ENCODE measurements around the gene NINJ2. TPM values are rescaled to one million over a fixed set of nuclear protein-coding genes. Genes with fewer than 3 reads are reported as not detected.

NINJ2 gene
- total RNA-seq, 1 donor from 2014 or later: 0.26 TPM

GRCh38 chr12:560691-561390 lies 102.4 kb downstream of the NINJ2 start:
- no peak for FAIRE-seq

GRCh38 chr12:559906-560455 lies 103.3 kb downstream of the NINJ2 start:
- TF ChIP-seq, protein P1, sequence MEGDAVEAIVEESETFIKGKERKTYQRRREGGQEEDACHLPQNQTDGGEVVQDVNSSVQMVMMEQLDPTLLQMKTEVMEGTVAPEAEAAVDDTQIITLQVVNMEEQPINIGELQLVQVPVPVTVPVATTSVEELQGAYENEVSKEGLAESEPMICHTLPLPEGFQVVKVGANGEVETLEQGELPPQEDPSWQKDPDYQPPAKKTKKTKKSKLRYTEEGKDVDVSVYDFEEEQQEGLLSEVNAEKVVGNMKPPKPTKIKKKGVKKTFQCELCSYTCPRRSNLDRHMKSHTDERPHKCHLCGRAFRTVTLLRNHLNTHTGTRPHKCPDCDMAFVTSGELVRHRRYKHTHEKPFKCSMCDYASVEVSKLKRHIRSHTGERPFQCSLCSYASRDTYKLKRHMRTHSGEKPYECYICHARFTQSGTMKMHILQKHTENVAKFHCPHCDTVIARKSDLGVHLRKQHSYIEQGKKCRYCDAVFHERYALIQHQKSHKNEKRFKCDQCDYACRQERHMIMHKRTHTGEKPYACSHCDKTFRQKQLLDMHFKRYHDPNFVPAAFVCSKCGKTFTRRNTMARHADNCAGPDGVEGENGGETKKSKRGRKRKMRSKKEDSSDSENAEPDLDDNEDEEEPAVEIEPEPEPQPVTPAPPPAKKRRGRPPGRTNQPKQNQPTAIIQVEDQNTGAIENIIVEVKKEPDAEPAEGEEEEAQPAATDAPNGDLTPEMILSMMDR (IDR thresholded peaks at IDR 0.05; ENCODE audit: insufficient read depth, low read length, severe bottlenecking): no peak
- Histone ChIP-seq H3K27me3 (ENCODE audit: control insufficient read depth, insufficient read depth, low read length) (peaks cover 3% of the 10 kb centered on the region), H3K36me3 (ENCODE audit: control insufficient read depth, insufficient read depth, low read length) (no peaks in the 10 kb centered on the region), H3K4me3 (ENCODE audit: low read depth, low read length) (no peak overlapping the region)
- no peak for DNase-seq (ENCODE audit: low read depth)
- FAIRE-seq: no peak

More at GRCh38 chr12:560691-561390, 102.4 kb downstream of the NINJ2 start:
- DNase-seq (ENCODE audit: low read depth): no peak
- TF ChIP-seq, protein P1 (IDR thresholded peaks at IDR 0.05; ENCODE audit: insufficient read depth, low read length, severe bottlenecking): no peak
- Histone ChIP-seq H3K36me3 (ENCODE audit: control insufficient read depth, insufficient read depth, low read length) (no peaks in the 10 kb centered on the region), H3K27me3 (ENCODE audit: control insufficient read depth, insufficient read depth, low read length) (peaks cover 3% of the 10 kb centered on the region), H3K4me3 (ENCODE audit: low read depth, low read length) (no peak overlapping the region)

DNA sequence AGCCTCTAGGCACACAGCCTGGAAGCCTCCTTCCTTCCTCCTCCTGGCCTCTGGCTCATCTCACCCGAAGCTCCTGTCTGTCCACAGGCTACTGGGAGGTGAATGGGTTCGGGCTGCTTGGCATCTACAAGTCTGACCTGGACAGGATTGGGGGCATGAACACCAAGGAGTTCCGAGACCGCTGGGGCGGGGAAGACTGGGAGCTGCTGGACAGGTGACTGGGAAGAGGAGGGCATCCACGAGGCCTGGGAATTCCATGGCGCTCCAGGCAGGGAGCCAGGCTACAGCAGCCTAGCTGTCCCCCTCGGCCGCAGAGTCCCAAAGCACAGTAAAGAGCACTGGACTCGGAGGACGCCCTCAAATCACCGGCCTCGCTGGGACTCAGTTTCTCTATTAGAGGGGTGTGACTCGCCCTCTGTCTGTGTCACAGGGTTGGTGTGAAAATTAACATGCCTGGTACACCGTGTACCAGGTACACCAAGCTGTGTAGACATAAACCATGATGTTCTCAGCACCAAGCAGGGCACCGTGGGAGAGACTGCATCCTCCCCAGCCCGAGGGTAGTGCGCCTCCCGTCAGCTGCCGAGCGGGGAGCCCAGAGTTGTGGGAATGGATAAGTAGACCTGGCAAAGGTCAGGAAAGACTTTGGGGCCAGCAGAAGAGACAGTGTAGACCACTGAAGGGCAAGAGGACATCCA lies 103.9 kb downstream of the NINJ2 start:
- H3K36me3 ChIP-seq (ENCODE audit: control insufficient read depth, insufficient read depth, low read length): no peaks in the 10 kb centered on the region
- DNase-seq (ENCODE audit: low read depth) (no peak), FAIRE-seq (no peak)
- H3K4me3 ChIP-seq (ENCODE audit: low read depth, low read length): no peak overlapping the region
- TF ChIP-seq, protein P1 (IDR thresholded peaks at IDR 0.05; ENCODE audit: insufficient read depth, low read length, severe bottlenecking): no peak
- peaks cover 3% of the 10 kb centered on the region for H3K27me3 ChIP-seq (ENCODE audit: control insufficient read depth, insufficient read depth, low read length)

DNA sequence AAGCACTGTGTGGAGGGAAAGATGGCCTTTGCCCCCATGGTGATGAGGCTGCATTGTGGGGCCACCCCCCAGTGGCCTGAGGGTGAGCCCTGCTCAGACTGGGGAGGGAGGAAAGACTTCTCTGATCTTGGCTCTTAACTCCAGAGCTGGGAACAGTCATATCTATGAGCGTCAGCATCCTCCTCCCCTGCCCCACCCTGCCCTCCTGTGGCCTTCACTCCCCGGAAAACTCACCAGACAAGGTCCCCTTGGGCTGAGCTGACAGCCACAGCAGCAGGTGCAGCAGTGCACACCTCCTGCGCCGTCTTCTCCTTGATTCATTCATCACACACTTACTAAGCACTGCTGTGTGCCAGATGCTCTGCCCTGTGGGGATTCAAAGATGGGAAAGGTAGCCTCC lies 104.7 kb downstream of the NINJ2 start:
- peaks cover 3% of the 10 kb centered on the region for H3K27me3 ChIP-seq (ENCODE audit: control insufficient read depth, insufficient read depth, low read length)
- H3K4me3 ChIP-seq (ENCODE audit: low read depth, low read length): no peak overlapping the region
- DNase-seq (ENCODE audit: low read depth): no peak
- no peaks in the 10 kb centered on the region for H3K36me3 ChIP-seq (ENCODE audit: control insufficient read depth, insufficient read depth, low read length)
- TF ChIP-seq, protein P1 (IDR thresholded peaks at IDR 0.05; ENCODE audit: insufficient read depth, low read length, severe bottlenecking): no peak
- no peak for FAIRE-seq

DNA sequence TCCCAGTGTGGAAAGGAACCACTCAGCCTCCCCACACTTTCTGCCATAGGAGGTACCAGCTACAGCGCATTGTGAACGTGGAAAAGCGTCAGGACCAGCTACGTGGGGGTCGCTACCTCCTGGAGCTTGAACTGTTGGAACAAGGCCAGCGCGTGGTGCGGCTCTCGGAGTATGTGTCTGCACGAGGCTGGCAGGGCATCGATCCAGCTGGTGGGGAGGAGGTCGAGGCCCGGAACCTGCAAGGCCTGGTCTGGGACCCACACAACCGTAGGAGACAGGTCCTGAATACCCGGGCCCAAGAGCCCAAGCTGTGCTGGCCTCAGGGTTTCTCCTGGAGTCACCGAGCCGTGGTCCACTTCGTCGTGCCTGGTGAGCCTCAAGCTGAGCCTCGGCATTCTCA lies 106.7 kb downstream of the NINJ2 start:
- no peaks in the 10 kb centered on the region for H3K36me3 ChIP-seq (ENCODE audit: control insufficient read depth, insufficient read depth, low read length)
- DNase-seq (ENCODE audit: low read depth) (no peak), FAIRE-seq (no peak)
- H3K27me3 ChIP-seq (ENCODE audit: control insufficient read depth, insufficient read depth, low read length): peaks cover 3% of the 10 kb centered on the region
- no peak overlapping the region for H3K4me3 ChIP-seq (ENCODE audit: low read depth, low read length)
- TF ChIP-seq, protein P1 (IDR thresholded peaks at IDR 0.05; ENCODE audit: insufficient read depth, low read length, severe bottlenecking): no peak

Measured in bronchial epithelial cell (primary cell).